ENCODE data around the gene PARVA.

The PARVA gene

DNA sequence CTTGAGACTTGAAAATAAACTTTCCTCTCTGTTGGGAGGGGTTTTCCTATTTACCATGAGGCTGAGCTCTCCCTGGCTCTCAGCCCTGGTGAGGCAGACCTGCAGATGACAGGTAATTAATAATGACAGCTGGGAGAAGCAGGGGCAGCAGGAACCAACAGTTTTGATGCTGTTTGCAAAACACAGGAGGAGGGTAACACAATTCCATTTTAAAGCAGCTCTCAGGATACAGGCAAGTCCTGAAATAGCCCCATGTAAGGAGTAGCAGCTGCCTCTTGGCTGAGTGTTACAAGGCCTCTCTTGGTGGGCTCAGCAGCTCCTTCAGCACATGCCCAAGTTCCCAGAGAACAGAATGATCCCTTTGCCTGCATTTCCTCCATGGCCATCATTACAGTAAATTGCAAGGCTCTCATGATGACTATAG lies 13.3 kb downstream of the PARVA start:
- H3K27me3 ChIP-seq = no peaks in the 10 kb centered on the region
- 0 out of 2 replicates have a peak, but pooled peaks cover 4% of the 10 kb centered on the region for H3K9me3 ChIP-seq
- H3K9ac ChIP-seq = no peak overlapping the region
- no peaks in the 10 kb centered on the region for H3K4me1 ChIP-seq
- no peak overlapping the region for H3K4me3 ChIP-seq
- H3K4me2 ChIP-seq = no peak overlapping the region
- no peak for TF ChIP-seq Cebpa-rat (IDR thresholded peaks at IDR 0.05)
- no peak overlapping the region for H3K27ac ChIP-seq
- H3K36me3 ChIP-seq = no peaks in the 10 kb centered on the region
- no peaks in the 10 kb centered on the region for H4K20me1 ChIP-seq

DNA sequence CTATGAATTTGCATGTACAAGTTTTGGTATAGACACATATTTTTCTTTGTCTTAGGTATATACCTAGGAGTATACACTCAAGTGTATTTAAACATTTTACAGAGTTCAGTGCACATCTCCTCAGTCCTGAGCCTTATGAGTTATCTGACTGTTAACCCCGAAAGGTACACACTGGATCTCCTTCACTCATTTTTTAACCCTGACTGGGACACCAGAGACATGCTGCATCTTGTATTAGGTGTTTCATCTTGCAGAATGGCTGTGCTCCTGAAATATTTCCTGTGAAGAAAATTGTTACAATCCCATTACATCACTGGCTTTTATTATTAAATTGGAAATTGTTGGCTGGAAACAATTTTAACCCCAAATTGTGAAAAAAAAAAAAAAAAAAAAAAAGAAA lies 15.3 kb downstream of the PARVA start:
- H3K27ac ChIP-seq = no peak overlapping the region
- no peak overlapping the region for H3K4me3 ChIP-seq
- H3K4me1 ChIP-seq = no peaks in the 10 kb centered on the region
- H4K20me1 ChIP-seq = no peaks in the 10 kb centered on the region
- TF ChIP-seq Cebpa-rat (IDR thresholded peaks at IDR 0.05) = no peak
- no peak overlapping the region for H3K4me2 ChIP-seq
- 0 out of 2 replicates have a peak, but pooled peaks cover 7% of the 10 kb centered on the region for H3K9me3 ChIP-seq
- H3K9ac ChIP-seq = no peak overlapping the region
- H3K27me3 ChIP-seq = no peaks in the 10 kb centered on the region
- H3K36me3 ChIP-seq = no peaks in the 10 kb centered on the region

DNA sequence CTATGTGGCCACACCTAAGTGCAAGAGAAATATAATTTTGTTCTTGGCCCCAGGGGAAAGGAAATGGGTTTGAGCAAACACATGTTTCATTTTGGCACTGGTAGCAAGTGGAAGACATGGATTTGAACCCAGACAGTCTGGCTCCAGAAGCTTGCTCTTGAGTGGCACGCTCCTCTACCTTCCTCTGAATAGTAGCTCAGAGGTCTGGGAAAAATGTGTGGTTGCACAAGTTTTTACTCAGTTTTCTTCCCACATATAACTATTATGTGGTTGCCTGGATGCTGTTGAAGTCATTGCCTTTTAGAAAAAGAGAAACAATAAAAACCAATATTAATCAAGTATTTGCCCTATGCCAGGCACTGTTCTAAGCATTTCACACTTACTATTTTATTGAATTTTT lies 16.3 kb downstream of the PARVA start:
- Histone ChIP-seq H3K36me3 (no peaks in the 10 kb centered on the region), H3K9me3 (0 out of 2 replicates have a peak, but pooled peaks cover 7% of the 10 kb centered on the region), H3K27ac (no peak overlapping the region), H3K4me1 (no peaks in the 10 kb centered on the region), H3K4me3 (no peak overlapping the region), H3K27me3 (no peaks in the 10 kb centered on the region), H4K20me1 (no peaks in the 10 kb centered on the region), H3K4me2 (no peak overlapping the region), H3K9ac (no peak overlapping the region)
- TF ChIP-seq Cebpa-rat (IDR thresholded peaks at IDR 0.05) = no peak

DNA sequence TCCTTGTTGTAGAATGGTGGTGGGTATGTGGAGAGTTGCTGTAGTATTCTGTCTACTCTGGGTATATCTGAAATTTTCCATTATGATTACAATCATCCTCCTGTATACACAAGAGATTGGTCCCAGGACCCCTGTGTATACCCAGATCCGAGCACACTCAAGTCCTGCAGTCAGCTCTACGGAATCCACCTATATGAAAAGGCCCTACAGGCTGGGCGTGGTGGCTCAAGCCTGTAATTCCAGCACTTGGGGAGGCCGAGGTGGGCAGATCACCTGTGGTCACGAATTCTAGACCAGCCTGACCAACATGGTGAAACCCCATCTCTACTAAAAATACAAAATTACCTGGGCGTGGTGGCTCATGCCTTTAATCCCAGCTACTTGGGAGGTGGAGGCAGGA lies 17.2 kb downstream of the PARVA start:
- H4K20me1 ChIP-seq = no peaks in the 10 kb centered on the region
- TF ChIP-seq Cebpa-rat (IDR thresholded peaks at IDR 0.05) = no peak
- 0 out of 2 replicates have a peak, but pooled peaks cover 7% of the 10 kb centered on the region for H3K9me3 ChIP-seq
- H3K4me2 ChIP-seq = no peak overlapping the region
- H3K27ac ChIP-seq = no peak overlapping the region
- H3K36me3 ChIP-seq = no peaks in the 10 kb centered on the region
- H3K4me3 ChIP-seq = no peak overlapping the region
- no peaks in the 10 kb centered on the region for H3K4me1 ChIP-seq
- H3K9ac ChIP-seq = no peak overlapping the region
- no peaks in the 10 kb centered on the region for H3K27me3 ChIP-seq

DNA sequence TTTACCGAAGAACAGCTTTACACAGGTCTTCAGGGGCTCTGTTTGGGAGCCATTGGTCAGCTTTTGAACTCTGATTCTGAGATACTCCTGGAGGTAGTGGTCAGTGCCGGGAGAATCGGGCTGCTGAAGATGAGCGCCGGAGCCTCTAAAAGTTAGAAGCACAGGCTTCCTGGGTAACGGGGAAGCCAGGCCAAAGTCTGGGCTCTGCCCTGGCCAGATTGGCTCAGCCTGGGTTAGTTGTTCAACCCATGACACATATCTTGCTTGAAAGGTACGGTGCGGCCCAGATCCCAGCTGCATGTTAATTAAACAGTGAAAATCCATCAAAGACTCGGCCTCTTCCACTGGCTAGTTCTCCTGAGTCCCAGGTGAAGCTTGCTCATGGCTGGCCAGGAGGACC lies 18.0 kb downstream of the PARVA start:
- no peaks in the 10 kb centered on the region for H3K36me3 ChIP-seq
- no peaks in the 10 kb centered on the region for H4K20me1 ChIP-seq
- TF ChIP-seq Cebpa-rat (IDR thresholded peaks at IDR 0.05) = no peak
- 0 out of 2 replicates have a peak, but pooled peaks cover 7% of the 10 kb centered on the region for H3K9me3 ChIP-seq
- no peak overlapping the region for H3K9ac ChIP-seq
- H3K4me1 ChIP-seq = no peaks in the 10 kb centered on the region
- H3K4me2 ChIP-seq = no peak overlapping the region
- H3K4me3 ChIP-seq = no peak overlapping the region
- H3K27me3 ChIP-seq = no peaks in the 10 kb centered on the region
- H3K27ac ChIP-seq = no peak overlapping the region

DNA sequence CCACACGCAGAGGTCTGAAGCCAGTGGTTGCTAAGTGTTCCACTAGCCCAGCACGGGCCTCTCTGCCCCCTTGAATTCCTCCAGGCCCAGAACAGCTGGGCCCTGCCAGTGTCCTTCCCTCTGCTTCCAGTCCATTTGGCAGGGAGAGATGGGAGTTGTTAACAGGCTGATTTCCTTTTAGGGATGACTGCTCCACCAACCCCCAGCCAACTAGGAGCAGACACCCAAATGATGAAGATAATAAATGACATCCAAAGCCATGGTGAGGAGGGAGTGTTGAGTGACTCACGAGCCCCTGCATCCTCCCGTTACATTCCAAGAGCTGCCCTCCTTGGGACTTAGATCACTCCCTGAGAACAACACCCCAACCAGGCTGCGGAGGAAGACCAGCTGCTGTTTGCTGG lies 20.6 kb downstream of the PARVA start:
- Histone ChIP-seq H3K4me2 (no peak overlapping the region), H3K9me3 (0 out of 2 replicates have a peak, but pooled peaks cover 7% of the 10 kb centered on the region), H3K27me3 (no peaks in the 10 kb centered on the region), H3K9ac (no peak overlapping the region), H3K36me3 (no peaks in the 10 kb centered on the region), H3K4me3 (no peak overlapping the region), H3K4me1 (no peaks in the 10 kb centered on the region), H4K20me1 (no peaks in the 10 kb centered on the region), H3K27ac (no peak overlapping the region)
- TF ChIP-seq Cebpa-rat (IDR thresholded peaks at IDR 0.05) = no peak

DNA sequence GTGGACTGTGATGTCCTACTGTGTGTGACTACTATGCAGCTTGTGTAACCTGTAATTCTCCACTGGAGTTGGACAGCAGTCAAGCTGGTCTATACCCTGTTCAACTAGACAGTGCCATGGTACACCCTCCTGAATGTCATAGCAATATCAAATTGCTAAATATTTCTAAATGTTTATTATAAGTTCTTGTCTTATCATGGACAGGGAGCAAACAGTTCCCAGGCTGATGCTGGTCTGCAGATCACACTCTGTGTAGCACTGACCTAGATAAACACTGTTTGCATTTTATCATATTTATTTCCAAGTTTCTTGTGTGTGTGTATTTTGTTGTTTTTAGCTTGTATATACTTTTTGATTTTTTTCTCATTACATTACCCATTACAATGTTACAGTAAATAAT lies 22.0 kb downstream of the PARVA start:
- no peak overlapping the region for H3K4me2 ChIP-seq
- no peak for TF ChIP-seq Cebpa-rat (IDR thresholded peaks at IDR 0.05)
- H3K9me3 ChIP-seq = 0 out of 2 replicates have a peak, but pooled peaks cover 3% of the 10 kb centered on the region
- H3K27me3 ChIP-seq = no peaks in the 10 kb centered on the region
- H4K20me1 ChIP-seq = no peaks in the 10 kb centered on the region
- H3K36me3 ChIP-seq = no peaks in the 10 kb centered on the region
- H3K4me3 ChIP-seq = no peak overlapping the region
- H3K27ac ChIP-seq = no peak overlapping the region
- H3K4me1 ChIP-seq = no peaks in the 10 kb centered on the region
- no peak overlapping the region for H3K9ac ChIP-seq

DNA sequence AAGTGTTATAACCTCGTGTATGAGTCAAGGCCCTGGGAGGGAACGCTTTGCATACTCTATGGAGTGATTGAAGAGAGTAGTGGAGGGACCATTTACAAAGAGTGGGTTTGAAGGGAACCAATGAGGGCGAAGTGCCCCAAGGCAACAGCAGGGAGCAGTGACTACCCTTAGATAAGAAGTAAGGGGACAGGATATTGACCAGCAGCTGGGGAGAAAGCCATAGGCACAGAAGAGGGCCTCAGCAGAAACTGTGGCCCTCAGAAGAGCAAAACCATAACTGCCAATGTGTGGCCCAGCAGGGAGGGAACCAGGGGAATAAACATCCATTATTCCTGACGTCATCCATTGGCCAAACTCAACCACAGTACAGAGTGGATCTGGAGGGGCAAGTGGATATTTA lies 24.7 kb downstream of the PARVA start:
- TF ChIP-seq Cebpa-rat (IDR thresholded peaks at IDR 0.05) = no peak
- no peak overlapping the region for H3K27ac ChIP-seq

DNA sequence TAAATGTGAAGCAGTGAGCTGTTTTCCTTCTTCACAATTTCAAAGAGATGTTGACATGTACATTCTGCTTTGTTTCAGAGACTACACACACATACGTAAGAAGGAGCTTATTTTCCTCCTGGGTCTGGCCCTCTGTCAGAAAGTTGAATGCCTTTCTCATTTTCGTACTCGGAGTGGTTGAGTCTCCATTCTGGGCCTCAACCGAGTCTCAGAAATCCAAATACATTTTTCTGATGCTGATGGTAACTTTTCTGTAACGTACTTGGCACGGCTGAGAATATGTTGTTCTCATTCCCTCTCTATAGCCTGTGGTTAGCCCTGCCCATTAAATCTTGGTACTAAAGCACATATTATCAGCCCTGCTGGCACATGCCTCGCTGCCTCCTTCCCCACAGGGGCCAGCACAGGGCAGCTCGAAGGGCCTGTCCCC lies 25.3 kb downstream of the PARVA start:
- Histone ChIP-seq H3K36me3 (no peaks in the 10 kb centered on the region), H3K27ac (no peak overlapping the region), H3K4me2 (no peak overlapping the region), H4K20me1 (no peaks in the 10 kb centered on the region), H3K9me3 (no peaks in the 10 kb centered on the region), H3K27me3 (no peaks in the 10 kb centered on the region), H3K4me3 (no peak overlapping the region), H3K4me1 (no peaks in the 10 kb centered on the region), H3K9ac (no peak overlapping the region)
- no peak for TF ChIP-seq Cebpa-rat (IDR thresholded peaks at IDR 0.05)

More for the DNA sequence above, 24.7 kb downstream of the PARVA start:
- Histone ChIP-seq H3K4me3 (no peak overlapping the region), H3K9ac (no peak overlapping the region), H3K4me1 (no peaks in the 10 kb centered on the region), H3K36me3 (no peaks in the 10 kb centered on the region), H3K9me3 (no peaks in the 10 kb centered on the region), H4K20me1 (no peaks in the 10 kb centered on the region), H3K27me3 (no peaks in the 10 kb centered on the region), H3K4me2 (no peak overlapping the region)

DNA sequence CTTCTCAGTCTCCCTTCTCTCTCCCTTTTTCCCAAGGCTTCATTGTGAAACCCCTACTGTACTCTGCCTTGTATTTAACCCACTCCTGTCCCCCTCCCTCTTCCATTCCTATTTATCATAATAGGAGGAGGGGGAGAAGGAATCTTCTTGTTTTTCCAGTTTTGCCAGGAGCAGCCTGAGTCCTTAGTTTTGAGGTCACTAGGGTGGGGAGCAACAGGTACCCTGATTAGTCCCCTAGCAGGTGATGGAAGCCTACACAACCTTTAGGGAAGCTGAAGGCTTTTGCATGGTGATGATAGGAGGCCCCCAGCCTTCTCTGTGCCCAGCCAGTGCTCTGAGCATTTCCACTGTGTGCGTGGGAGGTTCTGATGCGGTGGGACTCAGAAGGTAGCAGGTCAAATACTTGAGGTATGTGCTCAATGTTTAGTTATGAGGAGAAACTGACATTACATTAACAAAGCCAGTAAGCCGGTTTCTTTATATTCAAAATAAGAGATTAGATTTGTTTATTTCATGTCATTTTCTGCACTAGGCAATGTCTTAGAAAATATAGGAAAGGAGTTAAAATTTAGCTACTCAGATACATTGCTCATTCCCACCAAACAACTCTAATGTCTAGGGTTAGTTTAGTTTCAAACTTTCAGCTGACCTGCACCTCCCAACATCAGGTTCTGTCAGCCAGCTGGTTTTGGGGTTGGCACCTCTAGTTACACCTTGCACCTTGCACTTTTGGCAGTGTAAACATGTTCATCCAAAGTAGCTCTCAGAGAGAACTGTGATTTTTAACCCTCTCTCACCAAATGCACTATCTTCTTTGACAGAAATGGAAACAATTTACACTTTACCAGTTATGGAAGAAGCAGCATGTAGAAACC lies 26.0 kb downstream of the PARVA start:
- Histone ChIP-seq H3K4me3 (no peak overlapping the region), H3K9ac (no peak overlapping the region), H3K4me1 (no peaks in the 10 kb centered on the region), H3K27me3 (no peaks in the 10 kb centered on the region), H3K27ac (no peak overlapping the region), H3K4me2 (no peak overlapping the region), H3K9me3 (no peaks in the 10 kb centered on the region), H3K36me3 (no peaks in the 10 kb centered on the region), H4K20me1 (no peaks in the 10 kb centered on the region)
- TF ChIP-seq Cebpa-rat (IDR thresholded peaks at IDR 0.05) = no peak

Data from BLaER1 (cell line).